HEK293 (cell line): ENCODE data around the gene AAK1.

Experiments
- CTCF ChIA-PET: fragments of 350-600 bp; formaldehyde crosslinking; extraction: SDS; loops from one replicate; lab custom pipeline; 2021; ENCODE audit warnings: antibody characterized with exemption; lab: Yijun Ruan, JAX
- POLR2A ChIA-PET: fragments of 300-600 bp; formaldehyde crosslinking; extraction: SDS; loops from one replicate; lab custom pipeline; 2020; ENCODE audit warnings: antibody characterized with exemption, inconsistent platforms; lab: Yijun Ruan, JAX
- H3K27ac ChIP-seq: fragments of 200-500 bp; sonication (Bioruptor generic); 2 replicates; pipeline ENCODE4 v1.5.1; 2014; ENCODE audit warnings: low read depth, low read length, control low read depth, inconsistent platforms; ENCODE audit errors: extremely low read depth
- H3K36me3 ChIP-seq, 2 experiments: fragments of 200-500 bp in 1 of 2; sonication (Bioruptor generic) in 1 of 2; 1 replicate in 1 of 2; 2 replicates in 1 of 2; pipeline ENCODE4 v1.5.1; 2014 to 2017; ENCODE audit warnings: inconsistent platforms in 2 of 2, low read length in 2 of 2; ENCODE audit not compliant: control insufficient read depth in 2 of 2, insufficient read depth in 1 of 2
- H3K4me1 ChIP-seq: fragments of 200-500 bp; sonication (Bioruptor generic); 2 replicates; pipeline ENCODE4 v1.5.1; 2014; ENCODE audit warnings: mild to moderate bottlenecking, low read length, inconsistent platforms; ENCODE audit not compliant: control insufficient read depth, insufficient read depth
- H3K4me3 ChIP-seq: 2 replicates; pipeline ENCODE4 v1.5.1; 2011; ENCODE audit warnings: low read depth, mild to moderate bottlenecking, control low read depth, low read length, moderate library complexity
- H3K9me3 ChIP-seq: fragments of 200-500 bp; sonication (Bioruptor generic); 2 replicates; pipeline ENCODE4 v1.5.1; 2014; ENCODE audit warnings: low read depth, low read length, inconsistent platforms; ENCODE audit not compliant: control insufficient read depth, insufficient read depth
- BCL11A ChIP-seq: fragments of 450-650 bp; formaldehyde crosslinking; IDR thresholded peaks from 2 replicates; pipeline ENCODE4 v1.5.1; 2016; ENCODE audit warnings: low read depth, missing biosample characterization, missing genetic modification characterization
- MYNN ChIP-seq: fragments of 450-650 bp; formaldehyde crosslinking; IDR thresholded peaks from 2 replicates; pipeline ENCODE4 v1.5.1; 2016; ENCODE audit warnings: missing biosample characterization, missing genetic modification characterization, borderline replicate concordance
- SCRT2 ChIP-seq: fragments of 450-650 bp; formaldehyde crosslinking; IDR thresholded peaks from 2 replicates; pipeline ENCODE4 v1.5.1; 2016; ENCODE audit warnings: missing biosample characterization, missing genetic modification characterization
- ZBTB17 ChIP-seq: fragments of 450-650 bp; formaldehyde crosslinking; IDR thresholded peaks from 2 replicates; pipeline ENCODE4 v1.5.1; 2016; ENCODE audit warnings: missing biosample characterization, missing genetic modification characterization
- ZNF2 ChIP-seq: fragments of 450-650 bp; formaldehyde crosslinking; IDR thresholded peaks from 2 replicates; pipeline ENCODE4 v1.5.1; 2016; ENCODE audit warnings: missing biosample characterization, missing genetic modification characterization
- ZNF221 ChIP-seq: fragments of 450-650 bp; formaldehyde crosslinking; IDR thresholded peaks from 2 replicates; pipeline ENCODE4 v1.5.1; 2017; ENCODE audit warnings: missing biosample characterization, missing genetic modification characterization, borderline replicate concordance
- ZNF248 ChIP-seq: fragments of 450-650 bp; formaldehyde crosslinking; IDR thresholded peaks from 2 replicates; pipeline ENCODE4 v1.5.1; 2017; ENCODE audit warnings: missing biosample characterization, missing genetic modification characterization
- ZNF266 ChIP-seq: fragments of 450-650 bp; formaldehyde crosslinking; IDR thresholded peaks from 2 replicates; pipeline ENCODE4 v1.5.1; 2016; ENCODE audit warnings: missing biosample characterization, missing genetic modification characterization, low read depth
- ZNF37A ChIP-seq: fragments of 450-650 bp; IDR thresholded peaks from 2 replicates; pipeline ENCODE4 v1.5.1; 2018; ENCODE audit warnings: missing biosample characterization, missing genetic modification characterization
- ZNF501 ChIP-seq: fragments of 450-650 bp; formaldehyde crosslinking; IDR thresholded peaks from 2 replicates; pipeline ENCODE4 v1.5.1; 2016; ENCODE audit warnings: missing biosample characterization, missing genetic modification characterization
- ZNF585B ChIP-seq: fragments of 450-650 bp; formaldehyde crosslinking; IDR thresholded peaks from 2 replicates; pipeline ENCODE4 v1.5.1; 2016; ENCODE audit warnings: missing biosample characterization, missing genetic modification characterization
- ZNF600 ChIP-seq: fragments of 450-650 bp; formaldehyde crosslinking; IDR thresholded peaks from 2 replicates; pipeline ENCODE4 v1.5.1; 2016; ENCODE audit warnings: missing biosample characterization, missing genetic modification characterization
- ZNF658 ChIP-seq: fragments of 450-650 bp; formaldehyde crosslinking; IDR thresholded peaks from 2 replicates; pipeline ENCODE4; 2016; ENCODE audit warnings: missing biosample characterization, missing genetic modification characterization
- ZNF664 ChIP-seq: fragments of 450-650 bp; formaldehyde crosslinking; IDR thresholded peaks from 2 replicates; pipeline ENCODE4 v1.5.1; 2016; ENCODE audit warnings: missing biosample characterization, missing genetic modification characterization
- ZNF677 ChIP-seq: fragments of 450-650 bp; IDR thresholded peaks from 2 replicates; pipeline ENCODE4 v1.5.0; 2018; ENCODE audit warnings: missing biosample characterization, mild to moderate bottlenecking, missing genetic modification characterization, moderate library complexity
- ZNF747 ChIP-seq: fragments of 450-650 bp; formaldehyde crosslinking; IDR thresholded peaks from 2 replicates; pipeline ENCODE4 v1.5.1; 2016; ENCODE audit warnings: missing biosample characterization, missing genetic modification characterization
- ZNF785 ChIP-seq: fragments of 450-650 bp; formaldehyde crosslinking; IDR thresholded peaks from 2 replicates; pipeline ENCODE4 v1.5.1; 2016; ENCODE audit warnings: missing biosample characterization, missing genetic modification characterization
- ZSCAN23 ChIP-seq: fragments of 450-650 bp; formaldehyde crosslinking; IDR thresholded peaks from 2 replicates; pipeline ENCODE4 v1.5.1; 2016; ENCODE audit warnings: missing biosample characterization, missing genetic modification characterization
- TF ChIP-seq, protein P1 (sequence below): fragments of 450-650 bp; formaldehyde crosslinking; conservative IDR thresholded peaks from 2 replicates; pipeline ENCODE4 v1.5.1; 2016; ENCODE audit warnings: low read depth, missing biosample characterization, missing genetic modification characterization
- TF ChIP-seq, protein P2 (sequence below): fragments of 450-650 bp; formaldehyde crosslinking; IDR thresholded peaks from 2 replicates; pipeline ENCODE4 v1.5.1; 2017; ENCODE audit warnings: missing biosample characterization, missing genetic modification characterization
- TF ChIP-seq, protein P3 (sequence below): fragments of 450-650 bp; formaldehyde crosslinking; optimal IDR thresholded peaks from 2 replicates; pipeline ENCODE3; 2016; ENCODE audit warnings: missing biosample characterization, mild to moderate bottlenecking, missing genetic modification characterization
- TF ChIP-seq, protein P4 (sequence below): fragments of 450-650 bp; IDR thresholded peaks from 2 replicates; pipeline ENCODE4 v1.5.1; 2018; ENCODE audit warnings: missing biosample characterization, mild to moderate bottlenecking, missing genetic modification characterization

The AAK1 gene

DNA sequence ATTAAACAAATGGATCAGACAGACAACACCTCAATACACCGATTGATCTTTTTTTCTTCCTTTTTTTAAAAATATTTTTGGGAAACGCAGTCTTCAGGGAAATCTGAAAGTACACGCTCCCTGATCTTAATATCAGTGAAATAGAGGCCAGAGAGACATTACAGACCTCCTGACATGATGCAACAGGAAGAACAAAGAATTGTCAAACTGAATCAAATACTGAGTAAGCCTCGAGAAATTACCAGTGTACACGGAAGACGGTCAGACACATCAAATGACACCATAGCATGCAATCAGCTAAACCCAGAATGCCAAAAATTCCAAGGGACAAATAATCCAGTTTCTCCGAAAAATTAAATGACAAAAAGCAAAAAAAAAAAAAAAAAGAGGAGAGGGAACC is 126.1 kb downstream of the AAK1 start (continued):
- TF ChIP-seq ZNF664 (tag by site-specific recombination) (no peak), ZNF37A (no peak)
- TF ChIP-seq, protein P1, sequence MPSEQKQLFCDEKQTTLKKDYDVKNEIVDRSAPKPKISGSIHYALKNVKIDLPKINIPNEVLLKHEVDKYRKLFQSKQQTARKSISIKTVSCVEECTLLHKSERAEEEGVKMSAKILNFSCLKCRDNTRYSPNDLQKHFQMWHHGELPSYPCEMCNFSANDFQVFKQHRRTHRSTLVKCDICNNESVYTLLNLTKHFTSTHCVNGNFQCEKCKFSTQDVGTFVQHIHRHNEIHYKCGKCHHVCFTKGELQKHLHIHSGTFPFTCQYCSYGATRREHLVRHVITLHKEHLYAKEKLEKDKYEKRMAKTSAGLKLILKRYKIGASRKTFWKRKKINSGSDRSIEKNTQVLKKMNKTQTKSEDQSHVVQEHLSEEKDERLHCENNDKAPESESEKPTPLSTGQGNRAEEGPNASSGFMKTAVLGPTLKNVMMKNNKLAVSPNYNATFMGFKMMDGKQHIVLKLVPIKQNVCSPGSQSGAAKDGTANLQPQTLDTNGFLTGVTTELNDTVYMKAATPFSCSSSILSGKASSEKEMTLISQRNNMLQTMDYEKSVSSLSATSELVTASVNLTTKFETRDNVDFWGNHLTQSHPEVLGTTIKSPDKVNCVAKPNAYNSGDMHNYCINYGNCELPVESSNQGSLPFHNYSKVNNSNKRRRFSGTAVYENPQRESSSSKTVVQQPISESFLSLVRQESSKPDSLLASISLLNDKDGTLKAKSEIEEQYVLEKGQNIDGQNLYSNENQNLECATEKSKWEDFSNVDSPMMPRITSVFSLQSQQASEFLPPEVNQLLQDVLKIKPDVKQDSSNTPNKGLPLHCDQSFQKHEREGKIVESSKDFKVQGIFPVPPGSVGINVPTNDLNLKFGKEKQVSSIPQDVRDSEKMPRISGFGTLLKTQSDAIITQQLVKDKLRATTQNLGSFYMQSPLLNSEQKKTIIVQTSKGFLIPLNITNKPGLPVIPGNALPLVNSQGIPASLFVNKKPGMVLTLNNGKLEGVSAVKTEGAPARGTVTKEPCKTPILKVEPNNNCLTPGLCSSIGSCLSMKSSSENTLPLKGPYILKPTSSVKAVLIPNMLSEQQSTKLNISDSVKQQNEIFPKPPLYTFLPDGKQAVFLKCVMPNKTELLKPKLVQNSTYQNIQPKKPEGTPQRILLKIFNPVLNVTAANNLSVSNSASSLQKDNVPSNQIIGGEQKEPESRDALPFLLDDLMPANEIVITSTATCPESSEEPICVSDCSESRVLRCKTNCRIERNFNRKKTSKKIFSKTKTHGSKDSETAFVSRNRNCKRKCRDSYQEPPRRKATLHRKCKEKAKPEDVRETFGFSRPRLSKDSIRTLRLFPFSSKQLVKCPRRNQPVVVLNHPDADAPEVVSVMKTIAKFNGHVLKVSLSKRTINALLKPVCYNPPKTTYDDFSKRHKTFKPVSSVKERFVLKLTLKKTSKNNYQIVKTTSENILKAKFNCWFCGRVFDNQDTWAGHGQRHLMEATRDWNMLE (tag by site-specific recombination), result no peak

DNA sequence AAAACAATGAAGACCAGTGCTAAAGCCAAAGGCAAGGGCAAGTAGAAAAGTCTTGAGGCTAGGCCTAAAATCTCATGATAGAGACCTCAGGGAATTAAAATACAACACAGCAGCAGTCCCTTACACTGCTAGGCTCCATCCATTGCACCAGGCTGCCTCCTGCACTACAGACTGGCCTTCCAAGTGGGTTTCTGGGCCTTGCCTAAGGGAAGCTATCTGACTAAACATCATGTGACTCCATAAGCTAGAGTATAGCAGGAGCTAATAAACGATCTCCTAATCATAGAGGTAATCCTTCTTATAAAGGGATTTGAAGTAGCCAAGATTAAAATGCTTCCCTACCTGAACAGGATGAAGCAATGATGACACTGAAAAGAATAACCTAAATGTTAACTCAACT is 128.7 kb downstream of the AAK1 start:
- H3K27ac ChIP-seq, result no peak overlapping the region

DNA sequence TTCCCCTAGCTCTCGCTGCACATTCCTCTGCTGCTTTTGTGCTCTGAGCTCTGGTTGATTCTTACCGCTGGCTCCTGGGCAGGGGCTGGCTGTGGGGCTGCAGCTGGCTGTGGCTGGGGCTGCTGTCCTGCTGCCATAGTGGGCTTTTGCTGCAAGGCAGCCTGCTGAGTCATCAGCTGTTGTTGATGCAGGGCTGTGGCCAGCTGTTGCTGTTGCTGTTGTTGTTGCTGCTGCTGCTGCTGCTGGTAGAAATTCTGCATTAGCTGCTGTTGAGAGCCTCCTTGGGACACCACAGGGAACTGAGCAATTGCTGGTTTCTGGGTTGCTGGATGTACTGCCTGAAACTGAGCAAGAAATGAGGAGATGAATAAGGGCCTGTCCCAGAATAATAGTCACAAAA is 129.1 kb downstream of the AAK1 start:
- POLR2A ChIA-PET, result no interaction called here
- Histone ChIP-seq H3K4me1 (no peaks in the 10 kb centered on the region), H3K27ac (no peak overlapping the region), H3K9me3 (no peaks in the 10 kb centered on the region), H3K4me3 (no peak overlapping the region), H3K36me3 (peaks cover 10 to 80% of the 10 kb centered on the region in 2 experiments; a peak in 2 of 3 replicates)
- TF ChIP-seq ZNF600 (tag by site-specific recombination) (no peak), SCRT2 (tag by site-specific recombination) (peak; percentile 88), ZSCAN23 (tag by site-specific recombination) (no peak), ZNF677 (no peak), ZNF248 (tag by site-specific recombination) (no peak), ZNF747 (tag by site-specific recombination) (no peak)
- TF ChIP-seq, protein P2, sequence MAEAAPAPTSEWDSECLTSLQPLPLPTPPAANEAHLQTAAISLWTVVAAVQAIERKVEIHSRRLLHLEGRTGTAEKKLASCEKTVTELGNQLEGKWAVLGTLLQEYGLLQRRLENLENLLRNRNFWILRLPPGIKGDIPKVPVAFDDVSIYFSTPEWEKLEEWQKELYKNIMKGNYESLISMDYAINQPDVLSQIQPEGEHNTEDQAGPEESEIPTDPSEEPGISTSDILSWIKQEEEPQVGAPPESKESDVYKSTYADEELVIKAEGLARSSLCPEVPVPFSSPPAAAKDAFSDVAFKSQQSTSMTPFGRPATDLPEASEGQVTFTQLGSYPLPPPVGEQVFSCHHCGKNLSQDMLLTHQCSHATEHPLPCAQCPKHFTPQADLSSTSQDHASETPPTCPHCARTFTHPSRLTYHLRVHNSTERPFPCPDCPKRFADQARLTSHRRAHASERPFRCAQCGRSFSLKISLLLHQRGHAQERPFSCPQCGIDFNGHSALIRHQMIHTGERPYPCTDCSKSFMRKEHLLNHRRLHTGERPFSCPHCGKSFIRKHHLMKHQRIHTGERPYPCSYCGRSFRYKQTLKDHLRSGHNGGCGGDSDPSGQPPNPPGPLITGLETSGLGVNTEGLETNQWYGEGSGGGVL (tag by site-specific recombination), result no peak
- CTCF ChIA-PET, result interaction anchor here (0.9 to 2.2 kb wide), 2 partner anchors 50 to 134 kb away, joined by 3 to 8 read pairs; no protein-coding TSS in a partner anchor

More for the DNA sequence above, 128.7 kb downstream of the AAK1 start:
- TF ChIP-seq ZBTB17 (tag by site-specific recombination) (0 out of 2 replicates have a peak, but pooled peaks have one; percentile 31), ZNF585B (no peak)
- TF ChIP-seq, all 188 proteins: peak for 1
- Histone ChIP-seq H3K4me3 (no peak overlapping the region), H3K36me3 (peaks cover 10 to 82% of the 10 kb centered on the region in 2 experiments), H3K9me3 (no peaks in the 10 kb centered on the region), H3K4me1 (no peaks in the 10 kb centered on the region)
- ChIA-PET POLR2A (no interaction called here), CTCF (interaction anchor here (0.9 to 2.2 kb wide), 2 partner anchors 50 to 134 kb away, joined by 3 to 8 read pairs; no protein-coding TSS in a partner anchor)

DNA sequence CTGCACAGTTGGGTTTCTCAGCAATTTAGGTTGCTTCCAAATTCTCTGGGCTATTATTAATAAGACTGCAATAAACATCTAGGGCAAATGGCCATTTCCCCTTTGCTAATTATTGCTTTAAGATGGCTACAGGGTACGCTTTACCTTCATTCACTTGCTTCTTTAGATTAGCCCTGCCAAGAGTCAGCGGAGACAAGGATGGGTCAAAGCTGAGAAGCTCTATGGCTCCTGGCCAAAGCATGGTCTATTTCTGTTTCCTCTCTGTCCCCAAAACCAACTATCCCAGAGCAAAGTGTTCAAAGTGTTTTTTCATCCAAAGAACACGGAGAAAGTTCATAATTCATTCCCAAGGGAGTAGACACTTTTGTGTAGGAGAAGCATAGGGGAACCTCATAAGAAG is 131.1 kb downstream of the AAK1 start:
- no peaks in the 10 kb centered on the region for H3K9me3 ChIP-seq
- H3K4me3 ChIP-seq, result no peak overlapping the region
- H3K4me1 ChIP-seq, result 0 out of 2 replicates have a peak, but pooled peaks cover 3% of the 10 kb centered on the region
- ChIA-PET CTCF (no interaction called here), POLR2A (no interaction called here)
- no peak overlapping the region for H3K27ac ChIP-seq
- H3K36me3 ChIP-seq, result peaks cover 0 to 81% of the 10 kb centered on the region in 2 experiments; a peak in 2 of 3 replicates
- no peak for TF ChIP-seq ZNF266 (tag by site-specific recombination)
- TF ChIP-seq BCL11A (tag by site-specific recombination), result no peak
- TF ChIP-seq ZNF785 (tag by site-specific recombination), result no peak
- TF ChIP-seq, protein P3, sequence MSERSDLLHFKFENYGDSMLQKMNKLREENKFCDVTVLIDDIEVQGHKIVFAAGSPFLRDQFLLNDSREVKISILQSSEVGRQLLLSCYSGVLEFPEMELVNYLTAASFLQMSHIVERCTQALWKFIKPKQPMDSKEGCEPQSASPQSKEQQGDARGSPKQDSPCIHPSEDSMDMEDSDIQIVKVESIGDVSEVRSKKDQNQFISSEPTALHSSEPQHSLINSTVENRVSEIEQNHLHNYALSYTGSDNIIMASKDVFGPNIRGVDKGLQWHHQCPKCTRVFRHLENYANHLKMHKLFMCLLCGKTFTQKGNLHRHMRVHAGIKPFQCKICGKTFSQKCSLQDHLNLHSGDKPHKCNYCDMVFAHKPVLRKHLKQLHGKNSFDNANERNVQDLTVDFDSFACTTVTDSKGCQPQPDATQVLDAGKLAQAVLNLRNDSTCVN (tag by site-specific recombination), result no peak
- TF ChIP-seq ZNF658 (tag by site-specific recombination), result no peak
- TF ChIP-seq, protein P4, sequence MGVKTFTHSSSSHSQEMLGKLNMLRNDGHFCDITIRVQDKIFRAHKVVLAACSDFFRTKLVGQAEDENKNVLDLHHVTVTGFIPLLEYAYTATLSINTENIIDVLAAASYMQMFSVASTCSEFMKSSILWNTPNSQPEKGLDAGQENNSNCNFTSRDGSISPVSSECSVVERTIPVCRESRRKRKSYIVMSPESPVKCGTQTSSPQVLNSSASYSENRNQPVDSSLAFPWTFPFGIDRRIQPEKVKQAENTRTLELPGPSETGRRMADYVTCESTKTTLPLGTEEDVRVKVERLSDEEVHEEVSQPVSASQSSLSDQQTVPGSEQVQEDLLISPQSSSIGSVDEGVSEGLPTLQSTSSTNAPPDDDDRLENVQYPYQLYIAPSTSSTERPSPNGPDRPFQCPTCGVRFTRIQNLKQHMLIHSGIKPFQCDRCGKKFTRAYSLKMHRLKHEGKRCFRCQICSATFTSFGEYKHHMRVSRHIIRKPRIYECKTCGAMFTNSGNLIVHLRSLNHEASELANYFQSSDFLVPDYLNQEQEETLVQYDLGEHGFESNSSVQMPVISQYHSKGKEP, result no peak
- no peak for TF ChIP-seq ZNF501 (tag by site-specific recombination)
- no peak for TF ChIP-seq ZNF2 (tag by site-specific recombination)
- no peak for TF ChIP-seq MYNN
- TF ChIP-seq ZNF221 (tag by site-specific recombination), result no peak
